HK-2 (cell line): ENCODE data around the gene C17orf107.
"Not testable (repeated sequence)": the region's sequence is repeated elsewhere in the genome, so short reads cannot be mapped to it uniquely, and the experiment has no call there.

Experiments
- DNase-seq: peaks from one replicate; pipeline ENCODE4 v3.0.0-alpha.2; 2018; ENCODE audit not compliant: unreplicated experiment

Gene C17orf107

GRCh38 chr17:4900231-4901107 is 1.1 kb downstream of the C17orf107 start:
- DNase-seq, result no peak

- DNase-seq, result no peak
Observed at GRCh38 chr17:4901108-4901647, 1.8 kb downstream of the C17orf107 start.

DNA sequence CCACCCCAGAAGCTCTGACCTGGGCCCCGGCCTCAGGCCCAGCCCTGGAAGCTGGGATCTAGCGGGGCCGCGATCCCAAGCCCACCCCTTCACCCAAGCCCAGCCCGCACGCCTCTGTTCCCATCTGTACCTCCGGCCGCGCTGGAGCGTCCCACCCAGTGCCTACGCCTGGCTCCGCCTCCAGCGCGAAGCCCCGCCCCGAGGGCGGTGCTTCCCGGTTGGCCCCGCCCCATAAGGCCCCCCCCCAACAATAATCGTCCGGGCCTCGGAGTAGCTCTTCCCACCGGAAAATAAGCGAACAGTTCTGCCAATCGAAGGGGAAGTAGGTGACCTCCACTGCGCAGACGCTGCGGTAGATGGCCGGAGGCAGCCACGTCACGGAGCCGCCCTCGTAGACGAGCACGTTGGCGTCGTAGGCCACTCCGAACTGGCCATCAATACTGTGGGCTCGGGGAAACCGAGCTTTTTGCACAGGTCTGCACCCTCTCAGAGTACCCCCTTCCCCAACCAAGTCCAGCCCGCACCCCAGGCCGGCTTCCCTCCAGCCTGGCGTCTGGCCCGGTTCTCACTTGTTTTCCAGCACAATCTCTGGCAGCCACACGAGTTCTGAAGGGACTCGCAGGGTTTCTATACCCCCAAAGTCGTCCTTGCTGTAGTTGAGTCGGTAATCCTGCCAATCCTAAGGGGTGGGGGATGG is 2.5 kb downstream of the C17orf107 start:
- no peak for DNase-seq

DNA sequence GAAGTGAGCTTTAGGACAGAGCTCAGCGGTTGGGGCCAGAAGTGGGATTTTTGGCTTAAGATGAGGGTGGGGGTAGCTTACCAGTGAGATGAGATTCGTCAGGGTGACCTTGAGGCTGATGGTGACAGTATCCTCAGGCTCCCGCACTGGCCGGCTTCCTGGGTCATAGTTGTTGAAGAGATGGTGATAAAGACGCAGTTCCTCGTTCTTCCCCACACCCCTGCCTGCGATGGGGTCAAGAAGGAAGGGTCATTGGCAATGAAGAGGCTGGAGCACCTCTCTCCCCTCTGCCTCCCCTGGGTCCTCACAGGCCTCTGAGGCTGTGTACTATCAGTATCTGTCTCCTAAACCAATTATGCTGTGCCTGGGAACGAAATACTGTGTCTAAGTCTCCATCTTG is 3.2 kb downstream of the C17orf107 start:
- DNase-seq, result no peak

DNA sequence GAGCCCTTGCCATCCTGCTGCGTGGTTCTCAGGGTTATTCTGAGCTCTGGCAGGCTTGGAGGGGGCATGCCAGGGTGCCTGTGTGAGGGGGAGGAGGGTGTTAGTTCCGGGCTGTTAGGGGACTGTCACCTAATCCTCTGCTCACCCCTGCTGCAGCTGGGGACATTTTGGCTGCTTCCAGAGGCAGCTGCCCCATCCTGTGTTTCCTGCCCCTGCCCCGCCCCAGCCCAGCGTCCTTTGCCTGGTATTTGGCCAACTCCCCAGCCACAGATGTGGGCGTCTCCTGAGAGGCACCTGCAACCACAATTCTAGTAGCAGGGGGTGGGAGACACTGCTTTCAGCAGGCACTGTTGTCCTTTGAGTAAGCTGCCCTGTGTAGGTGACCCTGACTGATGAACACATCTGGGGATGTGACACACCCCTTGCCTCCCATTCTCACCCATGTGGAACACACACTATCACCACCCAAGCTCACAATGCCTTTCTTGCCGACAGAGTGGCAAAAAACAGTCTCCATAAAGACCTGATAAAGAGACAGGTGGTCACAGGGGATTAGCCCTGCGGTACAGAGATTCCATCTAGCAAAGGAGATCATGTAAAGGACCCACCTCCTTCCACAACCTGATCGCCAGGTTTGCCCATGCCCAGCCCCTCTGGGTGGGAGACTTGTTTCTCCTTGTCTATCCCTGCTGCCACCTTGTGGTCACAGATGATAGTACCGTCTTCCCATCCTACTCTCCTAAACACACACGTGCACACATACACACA is 3.9 kb downstream of the C17orf107 start, which contains the start of gene CHRNE:
CHRNE (minus strand) TSS at position 48 of the 768 bp plus-strand sequence; CDS start at position 13, 35 bp downstream.
- peak; percentile 74 for DNase-seq

GRCh38 chr17:4906642-4907041 is 7.3 kb downstream of the C17orf107 start:
- not testable (repeated sequence) for DNase-seq

- DNase-seq, result no peak
Observed at GRCh38 chr17:4908301-4908700, 9.0 kb downstream of the C17orf107 start.

- peak; percentile 87 for DNase-seq
Observed at GRCh38 chr17:4908711-4909496, 9.6 kb downstream of the C17orf107 start.

DNA sequence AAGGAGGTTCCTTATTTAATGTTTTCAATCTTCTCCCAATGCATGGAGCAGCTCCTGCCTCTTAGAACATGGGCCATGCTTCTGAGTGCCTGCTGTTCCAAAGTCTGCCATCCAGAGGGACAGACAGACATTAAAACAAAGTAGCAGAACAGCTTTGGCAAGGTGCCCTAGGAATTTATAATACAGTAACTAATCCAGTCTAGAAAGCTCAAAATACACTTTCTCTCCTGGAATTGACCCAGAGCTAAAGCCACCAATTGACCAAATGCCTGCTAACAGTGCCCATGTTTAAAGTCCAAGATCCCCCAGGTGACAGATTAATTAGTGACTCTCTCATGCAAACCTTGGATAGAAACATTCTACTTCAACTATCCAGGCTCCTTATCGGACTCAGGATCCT is 14.7 kb downstream of the C17orf107 start:
- DNase-seq, result no peak

GRCh38 chr17:4914551-4914950 is 15.2 kb downstream of the C17orf107 start:
- not testable (repeated sequence) for DNase-seq

DNA sequence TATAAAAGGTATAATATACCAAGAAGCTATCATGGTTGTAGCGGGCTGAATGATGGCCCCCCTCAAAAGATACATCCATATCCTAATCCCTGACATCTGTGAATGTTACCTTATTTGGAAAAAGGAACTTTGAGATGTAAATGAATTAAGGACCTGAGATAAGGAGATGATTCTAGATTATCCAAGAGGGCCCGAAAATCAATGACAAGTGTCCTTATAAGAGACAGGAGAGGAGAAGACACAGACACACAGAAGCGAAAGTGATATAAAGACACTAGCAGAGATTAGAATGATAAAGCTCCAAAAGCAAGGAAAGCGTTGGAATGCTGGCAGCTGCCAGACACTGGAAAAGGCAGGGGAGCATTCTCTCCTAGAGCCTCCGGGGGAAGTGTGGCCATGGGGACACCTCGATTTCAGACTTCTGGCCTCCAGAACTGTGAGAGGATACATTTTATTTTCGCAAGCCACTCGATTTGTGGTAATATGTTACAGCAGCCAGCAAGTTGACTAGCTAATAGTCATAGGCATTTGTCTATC is 20.2 kb downstream of the C17orf107 start:
- DNase-seq, result no peak

DNA sequence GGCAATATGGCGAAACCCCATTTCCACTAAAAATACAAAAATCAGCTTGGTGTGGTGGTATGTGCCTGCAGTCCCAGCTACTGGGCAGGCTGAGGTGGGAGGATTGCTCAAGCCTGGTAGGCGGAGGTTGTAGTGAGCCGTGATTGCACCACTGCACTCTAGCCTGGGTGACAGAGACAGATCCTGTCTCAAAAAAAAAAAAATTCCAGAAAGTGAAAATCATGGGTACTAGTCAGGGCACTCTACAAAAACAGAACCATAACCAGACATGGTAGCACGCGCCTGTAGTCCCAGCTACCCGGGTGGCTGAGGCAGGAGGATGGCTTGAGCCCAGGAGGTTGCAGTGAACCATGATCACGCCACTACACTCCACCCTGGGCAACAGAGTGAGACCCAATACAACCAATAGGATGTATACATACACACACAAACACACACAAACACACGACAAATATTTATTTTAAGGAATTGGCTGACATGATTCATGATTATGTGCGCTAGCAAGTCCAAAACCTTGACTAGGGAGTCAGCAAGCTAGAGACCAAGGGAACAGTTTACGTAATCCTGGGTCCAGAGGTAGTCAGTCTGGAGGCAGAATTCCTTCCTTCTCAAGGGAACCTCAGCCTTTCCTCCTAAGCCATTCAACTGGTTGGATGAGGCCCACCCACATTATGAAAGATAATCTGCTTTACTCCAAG is 21.2 kb downstream of the C17orf107 start:
- DNase-seq, result no peak

DNA sequence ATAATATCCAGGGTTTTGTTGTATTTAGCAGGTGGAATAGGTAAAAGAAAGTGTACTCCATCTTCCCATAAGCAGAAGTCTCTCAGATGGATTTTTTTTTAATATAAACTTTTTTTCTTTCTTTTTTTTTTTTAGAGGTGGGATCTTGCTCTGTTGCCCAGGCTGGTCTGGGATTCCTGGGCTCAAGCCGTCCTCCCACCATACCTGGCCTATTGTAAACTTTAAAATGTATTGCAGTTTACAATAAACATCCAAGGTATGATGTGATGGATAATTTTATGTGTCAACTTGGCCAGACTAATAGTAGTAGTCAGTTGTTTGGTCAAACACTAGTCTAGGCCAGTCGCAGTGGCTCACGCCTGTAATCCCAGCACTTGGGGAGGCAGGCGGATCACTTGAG is 22.0 kb downstream of the C17orf107 start:
- no peak for DNase-seq

DNA sequence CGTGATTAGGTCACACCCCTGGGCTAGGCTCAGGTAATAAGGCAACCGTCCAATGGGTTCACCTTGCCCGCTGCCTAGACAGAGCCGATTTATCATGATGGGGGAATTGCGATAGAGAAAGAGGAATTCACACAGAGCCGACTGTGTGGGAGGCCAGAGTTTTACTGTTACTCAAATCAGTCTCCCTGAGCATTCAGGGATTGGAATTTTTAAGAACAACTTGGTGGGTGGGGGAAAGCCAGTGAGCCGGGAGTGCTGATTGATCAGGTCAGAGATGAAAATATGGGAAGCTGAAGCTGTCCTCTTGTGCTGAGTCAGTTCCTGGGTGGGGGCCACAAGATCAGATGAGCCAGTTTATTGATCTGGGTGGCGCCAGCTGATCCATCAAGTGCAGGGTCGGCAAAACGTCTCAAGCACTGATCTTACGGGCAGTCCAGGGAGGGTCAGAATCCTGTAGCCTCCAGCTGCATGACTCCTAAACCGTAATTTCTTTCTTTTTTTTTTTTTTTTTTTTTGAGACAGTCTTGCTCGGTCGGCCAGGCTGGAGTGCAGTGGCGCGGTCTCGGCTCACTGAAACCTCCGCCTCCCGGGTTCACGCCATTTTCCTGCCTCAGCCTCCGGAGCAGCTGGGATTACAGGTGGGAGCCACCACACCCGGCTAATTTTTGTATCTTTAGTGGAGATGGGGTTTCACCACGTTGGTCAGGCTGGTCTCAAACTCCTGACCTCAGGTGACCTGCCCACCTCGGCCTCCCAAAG is 27.4 kb downstream of the C17orf107 start:
- DNase-seq, result not testable (repeated sequence)

DNA sequence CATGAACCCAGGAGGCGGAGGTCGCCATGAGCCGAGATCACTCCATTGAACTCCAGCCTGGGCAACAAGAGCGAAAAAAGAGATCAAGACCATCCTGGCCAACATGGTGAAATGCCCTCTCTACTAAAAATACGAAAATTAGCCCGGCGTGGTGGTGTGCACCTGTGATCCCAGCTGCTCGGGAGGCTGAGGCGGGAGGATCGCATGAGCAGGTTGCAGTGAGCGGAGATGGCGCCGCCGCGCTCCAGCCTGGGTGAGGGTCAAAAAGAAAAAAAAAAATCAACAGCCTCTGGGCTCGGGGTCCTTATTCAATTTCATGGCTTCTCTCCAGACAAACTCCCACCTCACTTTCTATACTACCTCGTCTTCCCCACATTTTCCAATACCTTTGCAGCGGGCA is 29.5 kb downstream of the C17orf107 start:
- no peak for DNase-seq

DNA sequence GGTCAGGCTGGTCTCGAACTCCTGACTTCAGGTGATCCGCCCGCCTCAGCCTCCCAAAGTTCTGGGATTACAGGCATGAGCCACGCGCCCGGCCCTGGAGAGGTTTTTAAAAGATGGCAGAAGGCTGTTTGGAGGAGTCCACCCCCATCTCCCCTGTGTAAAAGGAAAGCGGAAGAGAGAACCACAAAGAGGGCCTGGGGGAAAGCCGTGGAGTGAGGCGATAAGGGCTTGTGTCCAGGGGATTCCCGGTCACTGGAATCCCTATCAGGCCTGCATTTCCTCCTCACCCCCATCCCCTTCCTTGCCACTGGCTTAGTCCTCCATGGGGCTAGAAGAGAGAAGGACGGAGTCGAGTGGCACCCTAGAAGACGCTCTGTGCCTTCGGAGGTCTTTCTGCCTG is 32.6 kb downstream of the C17orf107 start, which contains the start of gene GP1BA:
GP1BA (plus strand) TSS at position 315 of the 400 bp plus-strand sequence. CDS start 328 bp downstream, outside the sequence.
- no peak for DNase-seq

GRCh38 chr17:4932756-4933155 is 33.4 kb downstream of the C17orf107 start:
- DNase-seq, result no peak

- DNase-seq, result no peak
Observed at GRCh38 chr17:4933646-4934045, 34.3 kb downstream of the C17orf107 start.
